Suprapubic skin (tissue), 4 donors: ENCODE data around the gene SYNPO2L.

ENCODE experiments used
- CTCF ChIP-seq, 2 donors: fragments of 200-600 bp in 1 of 2; fragments of 450-650 bp in 1 of 2; sonication (generic) in 1 of 2; IDR thresholded peaks; one replicate each; pipeline ENCODE4 v1.5.1; 2016 to 2019; ENCODE audit warnings: antibody characterized with exemption in 2 of 2, mild to moderate bottlenecking in 1 of 2, moderate library complexity in 1 of 2
- POLR2A ChIP-seq, 2 donors: fragments of 450-650 bp; IDR thresholded peaks; one replicate each; pipeline ENCODE4 v1.6.1; 2017; ENCODE audit warnings: antibody characterized with exemption in 2 of 2, mild to moderate bottlenecking in 2 of 2, moderate library complexity in 2 of 2
- POLR2AphosphoS5 ChIP-seq, 3 donors: sonication (generic); formaldehyde crosslinking; IDR thresholded peaks; one replicate each; pipeline ENCODE4 v1.6.1; 2017; ENCODE audit warnings: antibody characterized with exemption in 3 of 3

DNA sequence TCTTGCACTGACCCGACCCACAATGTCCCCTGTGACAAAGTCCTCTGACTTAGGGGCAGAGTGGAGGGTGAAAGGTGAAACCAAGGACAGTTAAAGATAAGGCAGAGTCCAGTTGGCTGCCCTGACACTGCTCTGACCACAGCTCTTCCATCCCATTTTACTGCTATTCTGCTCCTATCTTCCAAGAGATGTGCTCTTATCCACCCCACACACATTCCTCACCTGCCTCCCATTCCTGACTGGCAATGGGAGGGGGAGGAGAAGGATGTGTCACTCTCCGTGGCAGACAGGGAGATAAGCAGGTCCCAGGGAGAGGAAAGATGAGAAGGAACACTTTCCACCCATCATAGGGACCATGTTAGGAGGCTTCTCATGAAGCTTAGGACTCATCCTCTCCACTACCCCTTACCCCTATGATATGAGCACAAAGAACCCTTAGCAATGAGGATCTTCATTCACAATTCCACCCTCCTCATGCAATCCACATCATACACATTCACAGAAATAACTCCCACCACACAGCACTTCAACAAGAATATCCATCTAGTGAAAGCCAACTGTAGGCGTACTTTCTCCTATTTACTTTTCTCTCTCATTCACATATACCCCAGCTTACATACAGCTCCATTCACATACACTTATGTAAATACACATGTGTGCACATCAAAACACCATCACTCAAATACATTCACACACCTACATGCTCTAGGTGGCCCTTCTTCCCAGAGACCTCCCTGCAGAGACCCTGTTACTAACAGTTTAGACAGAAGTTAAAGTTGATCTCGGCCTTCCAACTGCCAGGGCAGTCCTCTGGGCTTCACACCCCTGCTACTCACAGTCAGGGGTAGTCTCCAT, 6.6 kb downstream of the SYNPO2L start:
- TF ChIP-seq CTCF (IDR thresholded peaks at IDR 0.05): no peak
- no peak for TF ChIP-seq POLR2AphosphoS5 (IDR thresholded peaks at IDR 0.05)
- TF ChIP-seq POLR2A (IDR thresholded peaks at IDR 0.05): no peak
